ENCODE data around the gene HMMR.
"Not testable (repeated sequence)": the region's sequence is repeated elsewhere in the genome, so short reads cannot be mapped to it uniquely, and the experiment has no call there.

The HMMR gene, protein sequence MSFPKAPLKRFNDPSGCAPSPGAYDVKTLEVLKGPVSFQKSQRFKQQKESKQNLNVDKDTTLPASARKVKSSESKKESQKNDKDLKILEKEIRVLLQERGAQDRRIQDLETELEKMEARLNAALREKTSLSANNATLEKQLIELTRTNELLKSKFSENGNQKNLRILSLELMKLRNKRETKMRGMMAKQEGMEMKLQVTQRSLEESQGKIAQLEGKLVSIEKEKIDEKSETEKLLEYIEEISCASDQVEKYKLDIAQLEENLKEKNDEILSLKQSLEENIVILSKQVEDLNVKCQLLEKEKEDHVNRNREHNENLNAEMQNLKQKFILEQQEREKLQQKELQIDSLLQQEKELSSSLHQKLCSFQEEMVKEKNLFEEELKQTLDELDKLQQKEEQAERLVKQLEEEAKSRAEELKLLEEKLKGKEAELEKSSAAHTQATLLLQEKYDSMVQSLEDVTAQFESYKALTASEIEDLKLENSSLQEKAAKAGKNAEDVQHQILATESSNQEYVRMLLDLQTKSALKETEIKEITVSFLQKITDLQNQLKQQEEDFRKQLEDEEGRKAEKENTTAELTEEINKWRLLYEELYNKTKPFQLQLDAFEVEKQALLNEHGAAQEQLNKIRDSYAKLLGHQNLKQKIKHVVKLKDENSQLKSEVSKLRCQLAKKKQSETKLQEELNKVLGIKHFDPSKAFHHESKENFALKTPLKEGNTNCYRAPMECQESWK

DNA sequence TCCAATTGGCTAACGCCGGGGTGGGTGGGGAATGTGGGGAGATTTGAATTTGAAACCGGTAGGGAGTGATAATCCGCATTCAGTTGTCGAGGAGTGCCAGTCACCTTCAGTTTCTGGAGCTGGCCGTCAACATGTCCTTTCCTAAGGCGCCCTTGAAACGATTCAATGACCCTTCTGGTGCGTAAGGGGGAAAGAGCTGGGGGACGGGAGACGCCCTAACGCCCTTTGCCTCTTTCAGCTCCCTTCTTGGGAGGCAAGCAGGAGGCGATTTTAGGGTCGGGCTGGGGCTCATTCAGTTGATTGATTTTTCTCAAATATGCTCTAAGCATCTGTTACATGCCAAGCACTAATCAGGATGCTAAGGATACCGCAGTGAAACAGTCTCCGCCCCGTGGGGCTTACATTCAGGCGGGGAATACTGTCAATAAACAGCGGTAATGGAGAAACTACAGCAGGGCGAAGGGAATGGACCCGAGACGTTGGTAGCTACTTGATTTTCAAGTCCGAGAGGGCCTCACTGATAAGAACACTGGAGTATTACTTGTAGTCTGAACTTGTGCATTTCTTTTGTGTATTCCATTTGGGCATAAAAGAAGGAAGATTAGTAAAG, at the start of gene HMMR:
Gene HMMR, plus strand, starts transcription at position 71 of the 610 bp plus-strand sequence. Its CDS starts 61 bp downstream, at position 132.
- H3K4me3 ChIP-seq (ENCODE audit: low read depth, low read length): peak within 1 kb of the TSS; percentile 68
- TF ChIP-seq, protein P1, sequence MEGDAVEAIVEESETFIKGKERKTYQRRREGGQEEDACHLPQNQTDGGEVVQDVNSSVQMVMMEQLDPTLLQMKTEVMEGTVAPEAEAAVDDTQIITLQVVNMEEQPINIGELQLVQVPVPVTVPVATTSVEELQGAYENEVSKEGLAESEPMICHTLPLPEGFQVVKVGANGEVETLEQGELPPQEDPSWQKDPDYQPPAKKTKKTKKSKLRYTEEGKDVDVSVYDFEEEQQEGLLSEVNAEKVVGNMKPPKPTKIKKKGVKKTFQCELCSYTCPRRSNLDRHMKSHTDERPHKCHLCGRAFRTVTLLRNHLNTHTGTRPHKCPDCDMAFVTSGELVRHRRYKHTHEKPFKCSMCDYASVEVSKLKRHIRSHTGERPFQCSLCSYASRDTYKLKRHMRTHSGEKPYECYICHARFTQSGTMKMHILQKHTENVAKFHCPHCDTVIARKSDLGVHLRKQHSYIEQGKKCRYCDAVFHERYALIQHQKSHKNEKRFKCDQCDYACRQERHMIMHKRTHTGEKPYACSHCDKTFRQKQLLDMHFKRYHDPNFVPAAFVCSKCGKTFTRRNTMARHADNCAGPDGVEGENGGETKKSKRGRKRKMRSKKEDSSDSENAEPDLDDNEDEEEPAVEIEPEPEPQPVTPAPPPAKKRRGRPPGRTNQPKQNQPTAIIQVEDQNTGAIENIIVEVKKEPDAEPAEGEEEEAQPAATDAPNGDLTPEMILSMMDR (IDR thresholded peaks at IDR 0.05; ENCODE audit: low read depth, low read length): no peak

DNA sequence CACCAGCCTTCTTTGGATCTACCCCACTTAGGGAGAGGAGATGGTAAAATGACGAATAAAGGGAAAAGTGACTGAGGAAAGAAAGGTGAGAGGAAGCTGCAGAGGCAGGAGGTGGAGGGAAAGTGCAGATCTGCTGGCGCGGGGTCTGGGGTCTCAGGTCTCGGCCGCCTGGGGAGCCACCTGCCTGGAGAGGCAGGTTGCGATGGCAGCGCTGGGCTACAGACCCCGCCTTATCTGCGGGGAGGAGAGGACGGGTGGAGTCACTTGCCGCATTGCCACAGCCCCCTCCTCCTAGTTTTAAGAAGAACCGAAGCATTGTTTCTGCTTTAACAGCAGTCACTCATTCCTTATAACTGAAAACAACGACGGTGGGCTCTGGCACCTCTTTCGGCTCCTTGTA, 44.8 kb upstream of the HMMR start:
- not testable (repeated sequence) for H3K4me3 ChIP-seq (ENCODE audit: low read depth, low read length)

DNA sequence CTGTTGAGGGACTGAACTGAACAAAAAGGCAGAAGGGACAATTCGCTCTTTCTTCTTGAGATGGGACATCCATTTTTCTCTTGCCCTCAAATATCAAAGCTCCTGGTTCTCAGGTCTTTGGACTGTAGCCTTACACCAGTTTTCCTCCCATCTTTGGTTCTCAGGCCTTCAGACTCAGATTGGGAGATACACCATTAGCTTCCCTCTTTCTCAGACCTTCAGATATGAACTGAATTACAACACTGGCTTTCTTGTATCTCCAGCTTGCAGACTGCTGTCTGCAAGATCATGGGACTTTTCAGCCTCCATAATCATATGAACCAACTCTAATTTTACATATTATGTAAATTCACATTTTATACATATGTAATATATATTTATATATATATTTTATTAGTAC, 35.6 kb upstream of the HMMR start:
- H3K4me3 ChIP-seq (ENCODE audit: low read depth, low read length): no peak overlapping the region
- TF ChIP-seq, protein P1 (IDR thresholded peaks at IDR 0.05; ENCODE audit: low read depth, low read length): no peak

DNA sequence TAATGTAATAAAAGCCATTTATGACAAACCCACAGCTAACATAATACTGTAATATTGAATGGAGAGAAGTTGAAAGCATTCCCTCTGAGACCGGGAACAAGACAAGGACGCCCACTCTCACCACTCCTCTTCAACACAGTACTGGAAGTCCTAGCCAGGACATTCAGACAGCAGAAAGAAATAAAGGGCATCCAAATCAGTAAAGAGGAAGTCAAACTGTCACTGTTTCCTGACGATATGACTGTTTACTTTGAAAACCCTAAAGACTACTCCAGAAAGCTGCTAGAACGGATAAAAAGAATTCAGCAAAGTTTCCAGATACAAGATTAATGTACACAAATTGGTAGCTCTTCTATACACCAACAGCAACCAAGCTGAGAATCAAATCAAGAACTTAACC, 34.3 kb upstream of the HMMR start:
- not testable (repeated sequence) for H3K4me3 ChIP-seq (ENCODE audit: low read depth, low read length)

DNA sequence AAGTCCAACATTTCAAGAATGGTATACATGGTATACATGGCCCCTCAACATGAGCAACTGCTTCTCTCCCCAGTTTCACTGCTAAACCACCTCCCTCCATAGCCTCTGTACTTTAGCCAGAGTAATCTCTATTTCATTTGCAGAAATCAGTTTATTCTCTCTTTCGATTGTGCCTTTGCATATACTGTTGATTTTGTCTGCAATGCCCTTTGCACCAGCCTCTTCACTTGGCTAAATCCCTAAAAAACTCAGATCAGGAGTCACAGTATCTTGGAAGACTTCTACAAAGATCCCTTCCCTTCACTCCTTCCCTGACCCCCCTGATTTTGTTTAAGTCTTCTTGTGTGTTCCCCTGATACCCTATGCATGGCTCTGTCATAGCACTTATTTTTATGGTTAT, 27.9 kb upstream of the HMMR start:
- TF ChIP-seq, protein P1 (IDR thresholded peaks at IDR 0.05; ENCODE audit: low read depth, low read length): no peak
- H3K4me3 ChIP-seq (ENCODE audit: low read depth, low read length): no peak overlapping the region

DNA sequence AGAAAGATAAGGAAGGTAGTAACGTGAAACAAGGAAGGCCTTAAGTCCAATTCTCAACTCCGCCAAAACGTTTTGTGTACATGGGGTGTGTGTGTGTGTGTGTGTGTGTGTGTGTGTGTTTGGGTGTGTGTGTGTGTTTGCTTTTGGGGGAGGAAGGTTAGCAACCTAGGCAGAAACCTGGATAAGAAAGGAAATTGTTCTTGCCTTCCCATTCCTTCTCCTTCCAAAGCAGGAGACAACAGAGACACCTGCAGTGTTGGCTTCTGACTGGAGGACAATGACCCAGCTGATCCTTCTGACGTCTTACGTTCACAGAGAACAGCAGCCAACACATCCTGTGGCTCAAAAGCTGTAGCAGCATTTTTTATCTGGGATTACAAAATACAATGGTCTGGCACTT, 27.2 kb upstream of the HMMR start:
- TF ChIP-seq, protein P1 (IDR thresholded peaks at IDR 0.05; ENCODE audit: low read depth, low read length): no peak

DNA sequence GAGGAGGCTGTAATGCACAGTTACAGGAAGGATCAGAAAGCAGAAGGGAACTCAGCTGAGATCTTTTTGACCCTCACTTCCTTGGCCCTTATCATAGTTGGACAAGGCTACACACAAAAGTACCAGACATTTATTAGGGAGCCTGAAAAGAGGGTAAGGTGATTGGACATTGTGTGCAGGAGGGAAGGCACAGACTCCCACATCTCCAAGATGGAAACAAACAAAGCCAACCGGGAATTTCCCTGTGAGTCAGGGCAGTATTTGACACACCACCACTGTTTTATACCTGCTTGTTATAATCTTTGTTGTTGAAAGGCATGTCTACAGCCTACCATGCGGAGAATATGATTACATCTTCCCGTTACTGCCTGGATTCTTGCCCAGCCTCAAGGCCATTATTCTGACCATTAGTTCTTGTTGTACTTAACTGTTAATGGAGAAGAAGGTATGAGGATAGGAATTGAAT, 26.0 kb upstream of the HMMR start:
- TF ChIP-seq, protein P1 (IDR thresholded peaks at IDR 0.05; ENCODE audit: low read depth, low read length): no peak
- H3K4me3 ChIP-seq (ENCODE audit: low read depth, low read length): no peak overlapping the region

More for the DNA sequence above, 27.2 kb upstream of the HMMR start:
- no peak overlapping the region for H3K4me3 ChIP-seq (ENCODE audit: low read depth, low read length)

DNA sequence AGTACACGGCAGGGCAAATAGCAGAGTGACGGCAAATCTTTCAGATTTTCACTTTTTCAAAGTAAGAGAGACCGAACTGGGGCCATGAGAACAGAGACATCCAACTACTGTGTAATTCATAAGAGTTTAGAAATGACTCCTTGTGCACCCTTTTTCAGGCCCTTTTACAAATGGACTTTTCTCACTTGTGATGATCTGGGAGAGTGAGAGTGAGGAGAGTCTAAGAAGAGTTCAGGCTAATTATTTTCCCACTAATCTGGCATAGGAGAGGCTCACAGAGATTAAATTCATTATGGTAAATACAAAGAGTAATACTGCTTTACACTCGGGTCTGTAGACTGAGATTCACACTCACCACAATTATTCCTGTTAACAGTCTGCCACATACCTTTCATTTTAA, 23.9 kb upstream of the HMMR start:
- TF ChIP-seq, protein P1 (IDR thresholded peaks at IDR 0.05; ENCODE audit: low read depth, low read length): no peak
- H3K4me3 ChIP-seq (ENCODE audit: low read depth, low read length): peak overlapping the region; percentile 74; the same call in 1 of the 2 replicates

Measured in WI38 (cell line).